HPDE6-E6E7 (cell line): Measurements from ENCODE around the gene SVBP.
"Not testable (repeated sequence)": the region's sequence is repeated elsewhere in the genome, so short reads cannot be mapped to it uniquely, and the experiment has no call there.

Experiments
- DNase-seq: peaks from one replicate; pipeline ENCODE4 v3.0.0; 2011; ENCODE audit warnings: missing footprints; ENCODE audit errors: extremely low spot score

SVBP gene

GRCh38 chr1:42841440-42842147 lies 24.4 kb upstream of the SVBP start:
- DNase-seq: no peak

- no peak for DNase-seq
These were observed 23.8 kb upstream of the SVBP start for GRCh38 chr1:42841010-42841409.

- DNase-seq: no peak
These were observed 21.4 kb upstream of the SVBP start for GRCh38 chr1:42838482-42839190.

- no peak for DNase-seq
These were observed 20.5 kb upstream of the SVBP start for GRCh38 chr1:42837709-42838108.

DNA sequence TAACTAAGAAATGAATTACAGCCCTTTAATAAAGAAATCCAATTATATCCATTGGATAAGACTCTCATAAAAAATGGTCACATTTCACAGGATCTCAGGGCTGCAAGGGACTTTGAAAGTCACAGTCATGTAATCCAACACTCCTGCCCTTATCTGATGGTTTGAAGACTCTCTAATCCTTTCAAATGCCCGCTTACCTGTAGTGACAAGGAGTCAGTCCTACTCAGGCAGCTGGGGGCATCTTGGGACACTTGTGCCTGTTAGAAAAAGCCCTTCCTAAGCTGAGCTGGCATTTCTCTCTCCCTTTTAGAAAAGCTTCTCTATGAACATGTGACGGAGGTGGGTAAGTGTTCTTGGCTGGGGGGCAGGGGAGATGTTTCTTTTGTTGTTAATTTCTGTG lies 18.2 kb upstream of the SVBP start:
- DNase-seq: no peak

GRCh38 chr1:42834803-42835202 lies 17.6 kb upstream of the SVBP start:
- no peak for DNase-seq

DNA sequence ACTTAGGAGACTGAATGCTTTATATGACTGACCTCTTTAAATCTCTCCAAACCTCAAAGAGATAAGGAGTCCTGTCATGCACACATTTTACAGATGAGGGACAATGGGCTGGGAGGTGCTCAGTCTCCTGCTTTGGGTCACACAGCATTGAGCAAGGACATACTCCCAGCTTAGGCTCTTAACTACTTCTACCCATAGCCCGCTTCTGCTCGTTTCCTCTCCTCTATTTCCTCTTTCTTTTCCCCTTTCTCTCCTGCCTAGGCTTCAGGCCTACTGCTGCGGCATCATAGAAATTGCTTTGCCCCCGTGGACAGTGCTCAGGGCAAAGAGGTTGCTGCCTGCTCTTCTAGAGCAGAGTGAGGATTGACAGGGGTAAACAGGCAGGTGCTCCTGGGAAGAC lies 16.8 kb upstream of the SVBP start:
- DNase-seq: no peak

GRCh38 chr1:42832641-42833240 lies 15.5 kb upstream of the SVBP start:
- DNase-seq: no peak

DNA sequence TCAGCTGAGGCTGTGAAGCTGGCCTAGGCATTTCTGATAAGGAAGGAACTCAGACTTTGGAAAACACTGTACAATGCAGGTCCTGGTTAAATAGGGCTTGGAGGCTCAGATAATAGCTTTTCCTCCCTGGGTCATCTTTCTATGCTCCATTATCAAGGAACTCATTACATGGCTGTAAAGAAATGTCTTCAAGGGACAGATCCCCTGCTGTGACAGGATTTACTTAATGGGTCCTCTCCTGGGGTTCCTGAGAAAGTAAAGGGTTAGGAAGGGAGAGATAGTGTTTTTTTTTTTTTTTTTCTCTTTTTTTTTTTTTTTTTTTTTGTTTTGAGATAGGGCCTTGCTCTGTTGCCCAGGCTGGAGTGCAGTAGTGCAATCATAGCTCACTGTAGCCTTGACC lies 14.1 kb upstream of the SVBP start:
- DNase-seq: no peak

GRCh38 chr1:42830631-42831030 lies 13.4 kb upstream of the SVBP start:
- DNase-seq: no peak

GRCh38 chr1:42825036-42825851 lies 8.0 kb upstream of the SVBP start:
- no peak for DNase-seq

- no peak for DNase-seq
These were observed 7.4 kb upstream of the SVBP start for GRCh38 chr1:42824481-42825035.

DNA sequence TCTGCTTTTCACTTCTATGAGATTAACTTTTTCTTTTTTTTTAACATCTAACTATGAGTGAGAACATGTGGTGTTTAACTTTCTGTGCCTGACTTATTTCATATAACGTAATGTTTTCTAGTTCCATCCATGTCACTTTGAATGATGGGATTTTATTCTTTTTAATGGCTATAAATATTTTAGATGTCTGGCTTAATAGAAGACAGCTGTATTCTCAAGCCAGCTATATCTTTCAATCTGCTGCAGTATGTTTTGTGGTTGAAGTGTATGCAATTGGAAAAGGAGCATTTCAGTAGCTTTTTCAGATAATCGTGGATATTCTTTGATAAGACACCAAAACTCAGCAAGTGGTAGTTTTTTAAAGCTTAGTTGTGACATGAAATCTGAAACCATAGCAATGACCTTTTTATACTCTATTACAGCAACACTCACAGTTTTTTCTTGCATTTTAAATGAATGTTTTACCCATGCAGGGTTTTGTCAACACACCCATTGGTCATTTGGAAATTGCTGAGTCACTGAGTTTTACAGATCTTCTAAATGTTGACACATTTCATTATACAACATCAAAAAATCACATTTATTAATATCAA lies 5.7 kb upstream of the SVBP start:
- no peak for DNase-seq

GRCh38 chr1:42821690-42822089 lies 4.5 kb upstream of the SVBP start:
- no peak for DNase-seq

GRCh38 chr1:42820813-42821212 lies 3.6 kb upstream of the SVBP start:
- DNase-seq: no peak

- DNase-seq: no peak
These were observed 779 bp upstream of the SVBP start for GRCh38 chr1:42817976-42818375.

GRCh38 chr1:42817440-42817767 lies 207 bp upstream of the SVBP start:
- no peak for DNase-seq

- no peak for DNase-seq
These were observed 1.1 kb downstream of the SVBP start for GRCh38 chr1:42815941-42816584.

- not testable (repeated sequence) for DNase-seq
These were observed 2.4 kb downstream of the SVBP start for GRCh38 chr1:42814815-42815214.

- DNase-seq: no peak
These were observed 10.0 kb downstream of the SVBP start for GRCh38 chr1:42807056-42807668.

DNA sequence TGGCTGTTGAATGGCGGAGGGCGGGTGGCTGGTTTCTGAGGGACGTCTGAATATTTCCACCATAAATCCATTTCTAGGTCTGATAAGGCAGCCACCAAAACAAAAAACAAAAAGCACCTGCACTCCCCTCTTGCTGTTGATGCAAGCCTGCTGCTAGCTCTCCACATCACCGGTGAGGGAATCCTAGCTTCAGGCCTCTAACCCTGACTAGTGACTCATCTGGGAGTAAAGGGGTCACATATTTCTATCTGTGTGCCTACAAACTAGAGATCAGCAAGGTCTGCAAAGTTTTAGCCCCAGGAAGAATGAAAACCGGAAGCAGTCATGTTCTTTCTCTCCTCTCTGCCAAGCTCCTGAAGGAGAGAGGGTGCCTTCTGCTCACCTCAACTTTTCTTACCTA lies 10.6 kb downstream of the SVBP start:
- DNase-seq: no peak
